WTC11 (cell line): ENCODE measurements around the gene GPR39. TPM values are rescaled to one million over a fixed set of nuclear protein-coding genes. Genes with fewer than 3 reads are reported as not detected.

Experiments
- ATAC-seq: fragments of 200-7000 bp; cut with Tn5 transposase; 2 replicates; pipeline ENCODE4 v1.10.0; 2021; ENCODE audit warnings: mild to moderate bottlenecking, moderate library complexity
- CTCF ChIA-PET: fragments of 300-600 bp; sonication (Branson Sonifier 250); formaldehyde crosslinking; loops from one replicate; lab custom pipeline; 2021; ENCODE audit warnings: antibody characterized with exemption; lab: Charles Lee
- POLR2A ChIA-PET: fragments of 350-600 bp; sonication (Branson Sonifier 250); formaldehyde crosslinking; loops from one replicate; lab custom pipeline; 2021; ENCODE audit warnings: antibody characterized with exemption; lab: Charles Lee
- DNase-seq: peaks from one replicate; pipeline ENCODE4 v3.0.0; 2021; ENCODE audit warnings: low spot score
- H3K27ac Mint-ChIP-seq: 2 replicates; pipeline ENCODE4 v1.8.0; 2021; ENCODE audit warnings: mixed read lengths
- H3K27me3 Mint-ChIP-seq: 2 replicates; pipeline ENCODE4 v1.8.0; 2021; ENCODE audit warnings: low read depth, mild to moderate bottlenecking, moderate library complexity, mixed read lengths
- H3K36me3 Mint-ChIP-seq: 2 replicates; pipeline ENCODE4 v1.8.0; 2021; ENCODE audit warnings: mixed read lengths
- H3K4me1 Mint-ChIP-seq: 2 replicates; pipeline ENCODE4 v1.8.0; 2022; ENCODE audit warnings: mixed read lengths
- H3K4me3 Mint-ChIP-seq: 2 replicates; pipeline ENCODE4 v1.8.0; 2021; ENCODE audit warnings: mild to moderate bottlenecking, moderate library complexity, mixed read lengths
- H3K9me3 Mint-ChIP-seq: 2 replicates; pipeline ENCODE4 v1.8.0; 2021; ENCODE audit warnings: mixed read lengths
- CTCF ChIP-seq: fragments of 200-600 bp; IDR thresholded peaks from 2 replicates; pipeline ENCODE4 v1.8.0; 2022; ENCODE audit warnings: antibody characterized with exemption
- FOXK1 ChIP-seq: sonication (generic); formaldehyde crosslinking; IDR thresholded peaks from 2 replicates; pipeline ENCODE4 v1.8.0; 2022; ENCODE audit warnings: mild to moderate bottlenecking, moderate library complexity, missing genetic modification reagents
- NFYB ChIP-seq: sonication (generic); formaldehyde crosslinking; conservative IDR thresholded peaks from 2 replicates; pipeline ENCODE4 v1.8.0; 2022; ENCODE audit warnings: low read depth, missing genetic modification reagents
- NR3C1 ChIP-seq: sonication (generic); formaldehyde crosslinking; conservative IDR thresholded peaks from 2 replicates; pipeline ENCODE4 v1.8.1; 2023; ENCODE audit warnings: low read depth, mild to moderate bottlenecking, missing genetic modification reagents
- OVOL2 ChIP-seq: fragments of 250-450 bp; sonication (Bioruptor Pico); IDR thresholded peaks from 2 replicates; pipeline ENCODE4 v1.9.0; 2021; ENCODE audit warnings: mild to moderate bottlenecking, borderline replicate concordance
- PRRX2 ChIP-seq: fragments of 250-450 bp; sonication (Bioruptor Pico); IDR thresholded peaks from 2 replicates; pipeline ENCODE4 v1.8.0; 2021; ENCODE audit warnings: mild to moderate bottlenecking
- SP1 ChIP-seq: sonication (generic); formaldehyde crosslinking; conservative IDR thresholded peaks from 2 replicates; pipeline ENCODE4 v1.8.1; 2022; ENCODE audit warnings: missing genetic modification reagents
- TCF7 ChIP-seq: sonication (generic); formaldehyde crosslinking; IDR thresholded peaks from 2 replicates; pipeline ENCODE4 v1.8.0; 2022; ENCODE audit warnings: mild to moderate bottlenecking, low read depth, missing genetic modification reagents, moderate library complexity
- USF1 ChIP-seq: sonication (generic); formaldehyde crosslinking; IDR thresholded peaks from 2 replicates; pipeline ENCODE4 v1.8.0; 2022; ENCODE audit warnings: mild to moderate bottlenecking, missing genetic modification reagents
- ZBTB21 ChIP-seq: sonication (generic); formaldehyde crosslinking; IDR thresholded peaks from 2 replicates; pipeline ENCODE4 v1.8.1; 2023; ENCODE audit warnings: mild to moderate bottlenecking, missing genetic modification reagents, borderline replicate concordance
- ZMAT4 ChIP-seq: fragments of 250-450 bp; sonication (Bioruptor Pico); IDR thresholded peaks from 2 replicates; pipeline ENCODE4 v1.9.0; 2021; ENCODE audit warnings: mild to moderate bottlenecking
- ZNF263 ChIP-seq: sonication (generic); formaldehyde crosslinking; IDR thresholded peaks from 2 replicates; pipeline ENCODE4 v1.8.1; 2022; ENCODE audit warnings: low read depth, mild to moderate bottlenecking, moderate library complexity, missing genetic modification reagents
- ZNF416 ChIP-seq: fragments of 250-450 bp; sonication (Bioruptor Pico); IDR thresholded peaks from 2 replicates; pipeline ENCODE4 v1.9.0; 2021; ENCODE audit warnings: mild to moderate bottlenecking, inconsistent platforms
- total RNA-seq: library from RNA; stranded (reverse); gene quantifications from 3 replicates; pipeline ENCODE4 v1.2.3, GENCODE V29; 2021
- TF ChIP-seq, protein P1 (sequence below): sonication (generic); formaldehyde crosslinking; IDR thresholded peaks from 2 replicates; pipeline ENCODE4 v1.8.1; 2022; ENCODE audit warnings: low read depth, mild to moderate bottlenecking, moderate library complexity, missing genetic modification reagents, borderline replicate concordance
- TF ChIP-seq, protein P2 (sequence below): sonication (generic); formaldehyde crosslinking; conservative IDR thresholded peaks from 2 replicates; pipeline ENCODE4 v1.8.1; 2023; ENCODE audit warnings: mild to moderate bottlenecking, low read depth, missing genetic modification reagents, moderate library complexity
- TF ChIP-seq, protein P3 (sequence below): sonication (generic); formaldehyde crosslinking; IDR thresholded peaks from 2 replicates; pipeline ENCODE4 v1.8.1; 2022; ENCODE audit warnings: low read depth, missing genetic modification reagents, borderline replicate concordance
- TF ChIP-seq, protein P4 (sequence below): fragments of 250-450 bp; sonication (Bioruptor Pico); IDR thresholded peaks from 2 replicates; pipeline ENCODE4 v1.9.0; 2021; ENCODE audit warnings: mild to moderate bottlenecking, borderline replicate concordance
- TF ChIP-seq, protein P5 (sequence below): sonication (generic); formaldehyde crosslinking; conservative IDR thresholded peaks from 2 replicates; pipeline ENCODE4 v1.8.1; 2022; ENCODE audit warnings: mild to moderate bottlenecking, missing genetic modification reagents

The GPR39 gene
- total RNA-seq, 1 experiment from 2014 or later: 0.74 TPM

DNA sequence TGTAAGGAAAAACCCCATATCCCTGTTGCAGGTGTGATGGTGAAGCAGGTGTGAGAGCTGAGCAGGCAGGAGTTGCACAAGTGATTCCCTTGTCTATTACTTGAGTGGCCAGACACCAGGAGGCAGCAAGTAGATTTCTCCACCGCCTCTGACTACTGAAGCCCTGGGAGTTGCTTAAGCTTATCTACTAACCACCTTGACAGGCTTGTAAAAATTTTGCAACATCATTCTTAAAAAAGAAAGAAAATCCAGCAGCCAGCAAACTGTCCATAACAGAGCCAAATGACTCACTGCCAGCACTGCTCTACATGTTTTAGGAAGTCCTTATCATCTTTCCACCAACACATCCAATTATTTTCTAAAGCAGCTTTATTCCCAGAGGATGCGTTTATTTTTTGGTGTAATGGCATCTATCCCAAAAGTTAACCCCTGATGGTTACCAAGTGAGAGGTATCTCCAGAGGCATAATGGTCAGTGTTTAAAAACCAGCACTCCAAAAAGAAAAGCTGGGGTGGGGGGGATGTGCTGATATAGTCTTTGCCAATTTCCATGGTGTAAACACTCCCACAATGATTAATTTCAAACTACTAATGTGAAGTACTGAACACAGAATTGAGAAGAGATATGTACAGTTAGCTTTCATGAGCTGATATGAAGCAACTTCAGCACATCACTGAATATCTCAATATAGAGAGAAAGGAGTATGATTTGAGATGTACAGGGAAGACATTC is 16.3 kb upstream of the GPR39 start (continued):
- TF ChIP-seq, protein P1, sequence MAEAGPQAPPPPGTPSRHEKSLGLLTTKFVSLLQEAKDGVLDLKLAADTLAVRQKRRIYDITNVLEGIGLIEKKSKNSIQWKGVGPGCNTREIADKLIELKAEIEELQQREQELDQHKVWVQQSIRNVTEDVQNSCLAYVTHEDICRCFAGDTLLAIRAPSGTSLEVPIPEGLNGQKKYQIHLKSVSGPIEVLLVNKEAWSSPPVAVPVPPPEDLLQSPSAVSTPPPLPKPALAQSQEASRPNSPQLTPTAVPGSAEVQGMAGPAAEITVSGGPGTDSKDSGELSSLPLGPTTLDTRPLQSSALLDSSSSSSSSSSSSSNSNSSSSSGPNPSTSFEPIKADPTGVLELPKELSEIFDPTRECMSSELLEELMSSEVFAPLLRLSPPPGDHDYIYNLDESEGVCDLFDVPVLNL (CRISPR knock-in tag): no peak
- TF ChIP-seq PRRX2 (CRISPR knock-in tag): no peak
- TF ChIP-seq ZMAT4 (CRISPR knock-in tag): no peak
- TF ChIP-seq, protein P2, sequence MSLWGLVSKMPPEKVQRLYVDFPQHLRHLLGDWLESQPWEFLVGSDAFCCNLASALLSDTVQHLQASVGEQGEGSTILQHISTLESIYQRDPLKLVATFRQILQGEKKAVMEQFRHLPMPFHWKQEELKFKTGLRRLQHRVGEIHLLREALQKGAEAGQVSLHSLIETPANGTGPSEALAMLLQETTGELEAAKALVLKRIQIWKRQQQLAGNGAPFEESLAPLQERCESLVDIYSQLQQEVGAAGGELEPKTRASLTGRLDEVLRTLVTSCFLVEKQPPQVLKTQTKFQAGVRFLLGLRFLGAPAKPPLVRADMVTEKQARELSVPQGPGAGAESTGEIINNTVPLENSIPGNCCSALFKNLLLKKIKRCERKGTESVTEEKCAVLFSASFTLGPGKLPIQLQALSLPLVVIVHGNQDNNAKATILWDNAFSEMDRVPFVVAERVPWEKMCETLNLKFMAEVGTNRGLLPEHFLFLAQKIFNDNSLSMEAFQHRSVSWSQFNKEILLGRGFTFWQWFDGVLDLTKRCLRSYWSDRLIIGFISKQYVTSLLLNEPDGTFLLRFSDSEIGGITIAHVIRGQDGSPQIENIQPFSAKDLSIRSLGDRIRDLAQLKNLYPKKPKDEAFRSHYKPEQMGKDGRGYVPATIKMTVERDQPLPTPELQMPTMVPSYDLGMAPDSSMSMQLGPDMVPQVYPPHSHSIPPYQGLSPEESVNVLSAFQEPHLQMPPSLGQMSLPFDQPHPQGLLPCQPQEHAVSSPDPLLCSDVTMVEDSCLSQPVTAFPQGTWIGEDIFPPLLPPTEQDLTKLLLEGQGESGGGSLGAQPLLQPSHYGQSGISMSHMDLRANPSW (CRISPR knock-in tag): no peak
- no peak for TF ChIP-seq NR3C1 (CRISPR knock-in tag)
- TF ChIP-seq, all 79 proteins: peak for 0

- CTCF ChIA-PET: no interaction called here
- no peak for TF ChIP-seq NFYB (CRISPR knock-in tag)
- TF ChIP-seq CTCF: no peak
- TF ChIP-seq FOXK1: no peak
- TF ChIP-seq, protein P3, sequence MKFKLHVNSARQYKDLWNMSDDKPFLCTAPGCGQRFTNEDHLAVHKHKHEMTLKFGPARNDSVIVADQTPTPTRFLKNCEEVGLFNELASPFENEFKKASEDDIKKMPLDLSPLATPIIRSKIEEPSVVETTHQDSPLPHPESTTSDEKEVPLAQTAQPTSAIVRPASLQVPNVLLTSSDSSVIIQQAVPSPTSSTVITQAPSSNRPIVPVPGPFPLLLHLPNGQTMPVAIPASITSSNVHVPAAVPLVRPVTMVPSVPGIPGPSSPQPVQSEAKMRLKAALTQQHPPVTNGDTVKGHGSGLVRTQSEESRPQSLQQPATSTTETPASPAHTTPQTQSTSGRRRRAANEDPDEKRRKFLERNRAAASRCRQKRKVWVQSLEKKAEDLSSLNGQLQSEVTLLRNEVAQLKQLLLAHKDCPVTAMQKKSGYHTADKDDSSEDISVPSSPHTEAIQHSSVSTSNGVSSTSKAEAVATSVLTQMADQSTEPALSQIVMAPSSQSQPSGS (CRISPR knock-in tag): no peak
- TF ChIP-seq SP1: no peak
- no peak for TF ChIP-seq OVOL2
- TF ChIP-seq, protein P4, sequence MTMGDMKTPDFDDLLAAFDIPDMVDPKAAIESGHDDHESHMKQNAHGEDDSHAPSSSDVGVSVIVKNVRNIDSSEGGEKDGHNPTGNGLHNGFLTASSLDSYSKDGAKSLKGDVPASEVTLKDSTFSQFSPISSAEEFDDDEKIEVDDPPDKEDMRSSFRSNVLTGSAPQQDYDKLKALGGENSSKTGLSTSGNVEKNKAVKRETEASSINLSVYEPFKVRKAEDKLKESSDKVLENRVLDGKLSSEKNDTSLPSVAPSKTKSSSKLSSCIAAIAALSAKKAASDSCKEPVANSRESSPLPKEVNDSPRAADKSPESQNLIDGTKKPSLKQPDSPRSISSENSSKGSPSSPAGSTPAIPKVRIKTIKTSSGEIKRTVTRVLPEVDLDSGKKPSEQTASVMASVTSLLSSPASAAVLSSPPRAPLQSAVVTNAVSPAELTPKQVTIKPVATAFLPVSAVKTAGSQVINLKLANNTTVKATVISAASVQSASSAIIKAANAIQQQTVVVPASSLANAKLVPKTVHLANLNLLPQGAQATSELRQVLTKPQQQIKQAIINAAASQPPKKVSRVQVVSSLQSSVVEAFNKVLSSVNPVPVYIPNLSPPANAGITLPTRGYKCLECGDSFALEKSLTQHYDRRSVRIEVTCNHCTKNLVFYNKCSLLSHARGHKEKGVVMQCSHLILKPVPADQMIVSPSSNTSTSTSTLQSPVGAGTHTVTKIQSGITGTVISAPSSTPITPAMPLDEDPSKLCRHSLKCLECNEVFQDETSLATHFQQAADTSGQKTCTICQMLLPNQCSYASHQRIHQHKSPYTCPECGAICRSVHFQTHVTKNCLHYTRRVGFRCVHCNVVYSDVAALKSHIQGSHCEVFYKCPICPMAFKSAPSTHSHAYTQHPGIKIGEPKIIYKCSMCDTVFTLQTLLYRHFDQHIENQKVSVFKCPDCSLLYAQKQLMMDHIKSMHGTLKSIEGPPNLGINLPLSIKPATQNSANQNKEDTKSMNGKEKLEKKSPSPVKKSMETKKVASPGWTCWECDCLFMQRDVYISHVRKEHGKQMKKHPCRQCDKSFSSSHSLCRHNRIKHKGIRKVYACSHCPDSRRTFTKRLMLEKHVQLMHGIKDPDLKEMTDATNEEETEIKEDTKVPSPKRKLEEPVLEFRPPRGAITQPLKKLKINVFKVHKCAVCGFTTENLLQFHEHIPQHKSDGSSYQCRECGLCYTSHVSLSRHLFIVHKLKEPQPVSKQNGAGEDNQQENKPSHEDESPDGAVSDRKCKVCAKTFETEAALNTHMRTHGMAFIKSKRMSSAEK (CRISPR knock-in tag): no peak
- TF ChIP-seq TCF7: no peak
- TF ChIP-seq, protein P5, sequence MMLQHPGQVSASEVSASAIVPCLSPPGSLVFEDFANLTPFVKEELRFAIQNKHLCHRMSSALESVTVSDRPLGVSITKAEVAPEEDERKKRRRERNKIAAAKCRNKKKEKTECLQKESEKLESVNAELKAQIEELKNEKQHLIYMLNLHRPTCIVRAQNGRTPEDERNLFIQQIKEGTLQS: no peak
- no peak for TF ChIP-seq ZNF263 (CRISPR knock-in tag)
- TF ChIP-seq ZBTB21 (CRISPR knock-in tag): no peak
- no peak for TF ChIP-seq USF1 (CRISPR knock-in tag)
- no peak for TF ChIP-seq ZNF416 (CRISPR knock-in tag)
- H3K27ac Mint-ChIP-seq: no peak overlapping the region
- POLR2A ChIA-PET: no interaction called here
- peaks cover 8% of the 10 kb centered on the region; the same call in 1 of the 2 replicates for H3K4me1 Mint-ChIP-seq
- peaks cover 16% of the 10 kb centered on the region for H3K9me3 Mint-ChIP-seq
- no peaks in the 10 kb centered on the region for H3K36me3 Mint-ChIP-seq
- DNase-seq (no peak), ATAC-seq (no peak)
- peaks cover 7% of the 10 kb centered on the region for H3K27me3 Mint-ChIP-seq
- no peak overlapping the region for H3K4me3 Mint-ChIP-seq
Observed at GRCh38 chr2:132400901-132401240, 15.7 kb upstream of the GPR39 start.
